ENCODE measurements around the gene PLA2G5.

Gene PLA2G5

GRCh38 chr1:20074055-20074724, 4.2 kb downstream of the PLA2G5 start:
- no peak for TF ChIP-seq OSR1 (CRISPR knock-in tag; IDR thresholded peaks at IDR 0.05)
- no peak for TF ChIP-seq PATZ1 (CRISPR knock-in tag; IDR thresholded peaks at IDR 0.05; ENCODE audit: borderline replicate concordance)
- no peak for TF ChIP-seq ZNF565 (CRISPR knock-in tag; conservative IDR thresholded peaks at IDR 0.05; ENCODE audit: low read depth)
- no peak for TF ChIP-seq CSRNP3 (CRISPR knock-in tag; IDR thresholded peaks at IDR 0.05)
- TF ChIP-seq CREB5 (CRISPR knock-in tag; IDR thresholded peaks at IDR 0.05; ENCODE audit: low read depth): no peak
- no peak for TF ChIP-seq ARNTL (CRISPR knock-in tag; IDR thresholded peaks at IDR 0.05; ENCODE audit: borderline replicate concordance, low read depth)
- TF ChIP-seq ZFP3 (CRISPR knock-in tag; IDR thresholded peaks at IDR 0.05): no peak
- no peak for TF ChIP-seq SNAI2 (CRISPR knock-in tag; IDR thresholded peaks at IDR 0.05)
- no peak for TF ChIP-seq ZFP30 (CRISPR knock-in tag; IDR thresholded peaks at IDR 0.05)
- TF ChIP-seq TSHZ2 (CRISPR knock-in tag; IDR thresholded peaks at IDR 0.05): no peak
- TF ChIP-seq POU6F1 (CRISPR knock-in tag; IDR thresholded peaks at IDR 0.05; ENCODE audit: borderline replicate concordance, low read depth): no peak
- no peak for TF ChIP-seq TCF4 (CRISPR knock-in tag; IDR thresholded peaks at IDR 0.05; ENCODE audit: borderline replicate concordance)
- TF ChIP-seq ZC3H10 (CRISPR knock-in tag; IDR thresholded peaks at IDR 0.05): no peak
- no peak for TF ChIP-seq RARB (CRISPR knock-in tag; IDR thresholded peaks at IDR 0.05)
- no peak for TF ChIP-seq ZNF70 (CRISPR knock-in tag; IDR thresholded peaks at IDR 0.05)
- ATAC-seq: no peak

GRCh38 chr1:20074725-20075171, 4.8 kb downstream of the PLA2G5 start:
- no peak for ATAC-seq
- TF ChIP-seq TCF4 (CRISPR knock-in tag; IDR thresholded peaks at IDR 0.05; ENCODE audit: borderline replicate concordance) (no peak), GLIS3 (CRISPR knock-in tag; IDR thresholded peaks at IDR 0.05) (no peak), OSR1 (CRISPR knock-in tag; IDR thresholded peaks at IDR 0.05) (no peak), ZNF565 (CRISPR knock-in tag; conservative IDR thresholded peaks at IDR 0.05; ENCODE audit: low read depth) (no peak), ZFP30 (CRISPR knock-in tag; IDR thresholded peaks at IDR 0.05) (no peak), ZNF8 (CRISPR knock-in tag; IDR thresholded peaks at IDR 0.05) (no peak), TOX (CRISPR knock-in tag; IDR thresholded peaks at IDR 0.05; ENCODE audit: borderline replicate concordance) (no peak), ARNTL (CRISPR knock-in tag; IDR thresholded peaks at IDR 0.05; ENCODE audit: borderline replicate concordance, low read depth) (no peak), CSRNP3 (CRISPR knock-in tag; IDR thresholded peaks at IDR 0.05) (no peak), ZNF70 (CRISPR knock-in tag; IDR thresholded peaks at IDR 0.05) (no peak), ISL1 (CRISPR knock-in tag; IDR thresholded peaks at IDR 0.05) (no peak), ZFP3 (CRISPR knock-in tag; IDR thresholded peaks at IDR 0.05) (no peak), ESRRG (CRISPR knock-in tag; IDR thresholded peaks at IDR 0.05) (no peak), PPARA (CRISPR knock-in tag; IDR thresholded peaks at IDR 0.05; ENCODE audit: borderline replicate concordance) (no peak), PATZ1 (CRISPR knock-in tag; IDR thresholded peaks at IDR 0.05; ENCODE audit: borderline replicate concordance) (no peak), CREB5 (CRISPR knock-in tag; IDR thresholded peaks at IDR 0.05; ENCODE audit: low read depth) (no peak), ZC3H10 (CRISPR knock-in tag; IDR thresholded peaks at IDR 0.05) (no peak), RARB (CRISPR knock-in tag; IDR thresholded peaks at IDR 0.05) (no peak)
